ENCODE data around the gene FAM135A.
"Not testable (repeated sequence)": the region's sequence is repeated elsewhere in the genome, so short reads cannot be mapped to it uniquely, and the experiment has no call there.

Gene FAM135A

GRCh38 chr6:70470510-70470909 is 57.2 kb downstream of the FAM135A start:
- H3K36me3 ChIP-seq (ENCODE audit: control insufficient read depth, insufficient read depth, low read length, severe bottlenecking); DNase-seq (ENCODE audit: low read depth); H3K27me3 ChIP-seq (replicated peaks; ENCODE audit: control insufficient read depth, insufficient read depth, low read length); H3K4me3 ChIP-seq (ENCODE audit: low read length); H3K4me1 ChIP-seq (ENCODE audit: control insufficient read depth, insufficient read depth, low read length); H3K9ac ChIP-seq (ENCODE audit: low read length); H3K9me3 ChIP-seq (ENCODE audit: control insufficient read depth, low read length): not testable (repeated sequence)

GRCh38 chr6:70474751-70475150 is 61.4 kb downstream of the FAM135A start:
- Histone ChIP-seq H3K9ac (ENCODE audit: low read length) (no peak overlapping the region), H3K4me3 (ENCODE audit: low read length) (no peak overlapping the region), H3K9me3 (ENCODE audit: control insufficient read depth, low read length) (no peaks in the 10 kb centered on the region), H3K27me3 (replicated peaks; ENCODE audit: control insufficient read depth, insufficient read depth, low read length) (no peaks in the 10 kb centered on the region), H3K4me1 (ENCODE audit: control insufficient read depth, insufficient read depth, low read length) (no peaks in the 10 kb centered on the region), H3K36me3 (ENCODE audit: control insufficient read depth, insufficient read depth, low read length, severe bottlenecking) (peaks cover 11% of the 10 kb centered on the region)
- no peak for DNase-seq (ENCODE audit: low read depth)

- Histone ChIP-seq H3K27me3 (replicated peaks; ENCODE audit: control insufficient read depth, insufficient read depth, low read length) (no peaks in the 10 kb centered on the region), H3K9ac (ENCODE audit: low read length) (no peak overlapping the region), H3K36me3 (ENCODE audit: control insufficient read depth, insufficient read depth, low read length, severe bottlenecking) (peaks cover 11% of the 10 kb centered on the region), H3K4me3 (ENCODE audit: low read length) (no peak overlapping the region), H3K4me1 (ENCODE audit: control insufficient read depth, insufficient read depth, low read length) (no peaks in the 10 kb centered on the region), H3K9me3 (ENCODE audit: control insufficient read depth, low read length) (no peaks in the 10 kb centered on the region)
- peak; percentile 55 for DNase-seq (ENCODE audit: low read depth)
These were observed 65.9 kb downstream of the FAM135A start for GRCh38 chr6:70479236-70479635.

GRCh38 chr6:70486638-70487037 is 73.3 kb downstream of the FAM135A start:
- H3K36me3 ChIP-seq (ENCODE audit: control insufficient read depth, insufficient read depth, low read length, severe bottlenecking); H3K9me3 ChIP-seq (ENCODE audit: control insufficient read depth, low read length); H3K27me3 ChIP-seq (replicated peaks; ENCODE audit: control insufficient read depth, insufficient read depth, low read length); H3K4me1 ChIP-seq (ENCODE audit: control insufficient read depth, insufficient read depth, low read length); H3K9ac ChIP-seq (ENCODE audit: low read length); H3K4me3 ChIP-seq (ENCODE audit: low read length); DNase-seq (ENCODE audit: low read depth): not testable (repeated sequence)

- Histone ChIP-seq H3K4me3 (ENCODE audit: low read length) (no peak overlapping the region), H3K9me3 (ENCODE audit: control insufficient read depth, low read length) (no peaks in the 10 kb centered on the region), H3K27me3 (replicated peaks; ENCODE audit: control insufficient read depth, insufficient read depth, low read length) (no peaks in the 10 kb centered on the region), H3K4me1 (ENCODE audit: control insufficient read depth, insufficient read depth, low read length) (no peaks in the 10 kb centered on the region), H3K36me3 (ENCODE audit: control insufficient read depth, insufficient read depth, low read length, severe bottlenecking) (no peaks in the 10 kb centered on the region), H3K9ac (ENCODE audit: low read length) (no peak overlapping the region)
- no peak for DNase-seq (ENCODE audit: low read depth)
These were observed 76.1 kb downstream of the FAM135A start for GRCh38 chr6:70489364-70489763.

- Histone ChIP-seq H3K4me1 (ENCODE audit: control insufficient read depth, insufficient read depth, low read length) (no peaks in the 10 kb centered on the region), H3K9me3 (ENCODE audit: control insufficient read depth, low read length) (peaks cover 3% of the 10 kb centered on the region), H3K27me3 (replicated peaks; ENCODE audit: control insufficient read depth, insufficient read depth, low read length) (no peaks in the 10 kb centered on the region), H3K4me3 (ENCODE audit: low read length) (no peak overlapping the region), H3K9ac (ENCODE audit: low read length) (no peak overlapping the region), H3K36me3 (ENCODE audit: control insufficient read depth, insufficient read depth, low read length, severe bottlenecking) (no peaks in the 10 kb centered on the region)
- DNase-seq (ENCODE audit: low read depth): no peak
These were observed 81.5 kb downstream of the FAM135A start for GRCh38 chr6:70494833-70495232.

GRCh38 chr6:70495790-70496189 is 82.5 kb downstream of the FAM135A start:
- not testable (repeated sequence) for DNase-seq (ENCODE audit: low read depth); H3K27me3 ChIP-seq (replicated peaks; ENCODE audit: control insufficient read depth, insufficient read depth, low read length); H3K36me3 ChIP-seq (ENCODE audit: control insufficient read depth, insufficient read depth, low read length, severe bottlenecking); H3K4me3 ChIP-seq (ENCODE audit: low read length); H3K9ac ChIP-seq (ENCODE audit: low read length); H3K4me1 ChIP-seq (ENCODE audit: control insufficient read depth, insufficient read depth, low read length); H3K9me3 ChIP-seq (ENCODE audit: control insufficient read depth, low read length)

GRCh38 chr6:70502484-70502883 is 89.2 kb downstream of the FAM135A start:
- Histone ChIP-seq H3K9me3 (ENCODE audit: control insufficient read depth, low read length) (peaks cover 16% of the 10 kb centered on the region), H3K27me3 (replicated peaks; ENCODE audit: control insufficient read depth, insufficient read depth, low read length) (no peaks in the 10 kb centered on the region), H3K9ac (ENCODE audit: low read length) (no peak overlapping the region), H3K4me1 (ENCODE audit: control insufficient read depth, insufficient read depth, low read length) (peaks cover 5% of the 10 kb centered on the region), H3K36me3 (ENCODE audit: control insufficient read depth, insufficient read depth, low read length, severe bottlenecking) (peaks cover 21% of the 10 kb centered on the region), H3K4me3 (ENCODE audit: low read length) (no peak overlapping the region)
- DNase-seq (ENCODE audit: low read depth): no peak

- no peak for DNase-seq (ENCODE audit: low read depth)
- peaks cover 16% of the 10 kb centered on the region for H3K9me3 ChIP-seq (ENCODE audit: control insufficient read depth, low read length)
- H3K4me1 ChIP-seq (ENCODE audit: control insufficient read depth, insufficient read depth, low read length): peaks cover 5% of the 10 kb centered on the region
- no peaks in the 10 kb centered on the region for H3K27me3 ChIP-seq (replicated peaks; ENCODE audit: control insufficient read depth, insufficient read depth, low read length)
- H3K36me3 ChIP-seq (ENCODE audit: control insufficient read depth, insufficient read depth, low read length, severe bottlenecking): peaks cover 21% of the 10 kb centered on the region
- H3K4me3 ChIP-seq (ENCODE audit: low read length): peak overlapping the region; percentile 29
- no peak overlapping the region for H3K9ac ChIP-seq (ENCODE audit: low read length)
These were observed 90.6 kb downstream of the FAM135A start for GRCh38 chr6:70503813-70504465.

- H3K9me3 ChIP-seq (ENCODE audit: control insufficient read depth, low read length): peaks cover 11% of the 10 kb centered on the region
These were observed 93.0 kb downstream of the FAM135A start for GRCh38 chr6:70506321-70506720.

GRCh38 chr6:70507161-70507560 is 93.9 kb downstream of the FAM135A start:
- peaks cover 5% of the 10 kb centered on the region for H3K4me1 ChIP-seq (ENCODE audit: control insufficient read depth, insufficient read depth, low read length)
- H3K9me3 ChIP-seq (ENCODE audit: control insufficient read depth, low read length): peaks cover 11% of the 10 kb centered on the region
- no peak overlapping the region for H3K9ac ChIP-seq (ENCODE audit: low read length)
- H3K27me3 ChIP-seq (replicated peaks; ENCODE audit: control insufficient read depth, insufficient read depth, low read length): no peaks in the 10 kb centered on the region
- peaks cover 21% of the 10 kb centered on the region for H3K36me3 ChIP-seq (ENCODE audit: control insufficient read depth, insufficient read depth, low read length, severe bottlenecking)
- H3K4me3 ChIP-seq (ENCODE audit: low read length): no peak overlapping the region
- no peak for DNase-seq (ENCODE audit: low read depth)

More at GRCh38 chr6:70506321-70506720, 93.0 kb downstream of the FAM135A start:
- Histone ChIP-seq H3K4me3 (ENCODE audit: low read length) (no peak overlapping the region), H3K9ac (ENCODE audit: low read length) (no peak overlapping the region), H3K27me3 (replicated peaks; ENCODE audit: control insufficient read depth, insufficient read depth, low read length) (no peaks in the 10 kb centered on the region), H3K36me3 (ENCODE audit: control insufficient read depth, insufficient read depth, low read length, severe bottlenecking) (peaks cover 21% of the 10 kb centered on the region), H3K4me1 (ENCODE audit: control insufficient read depth, insufficient read depth, low read length) (peaks cover 5% of the 10 kb centered on the region)
- no peak for DNase-seq (ENCODE audit: low read depth)

GRCh38 chr6:70508953-70509352 is 95.6 kb downstream of the FAM135A start:
- peaks cover 5% of the 10 kb centered on the region for H3K4me1 ChIP-seq (ENCODE audit: control insufficient read depth, insufficient read depth, low read length)
- peaks cover 5% of the 10 kb centered on the region for H3K9me3 ChIP-seq (ENCODE audit: control insufficient read depth, low read length)
- H3K9ac ChIP-seq (ENCODE audit: low read length): no peak overlapping the region
- no peak overlapping the region for H3K4me3 ChIP-seq (ENCODE audit: low read length)
- H3K36me3 ChIP-seq (ENCODE audit: control insufficient read depth, insufficient read depth, low read length, severe bottlenecking): peaks cover 6% of the 10 kb centered on the region
- DNase-seq (ENCODE audit: low read depth): no peak
- no peaks in the 10 kb centered on the region for H3K27me3 ChIP-seq (replicated peaks; ENCODE audit: control insufficient read depth, insufficient read depth, low read length)

Data from adipocyte (in vitro differentiated cells).